HG02763 (cell line): ENCODE measurements around the gene CRYAA.
"Not testable (repeated sequence)": the region's sequence is repeated elsewhere in the genome, so short reads cannot be mapped to it uniquely, and the experiment has no call there.

Experiments used
- ATAC-seq: cut with Tn5 transposase; IDR thresholded peaks from one replicate; pipeline ENCODE4 v1.9.1; 2021; ENCODE audit warnings: mild to moderate bottlenecking, moderate library complexity; ENCODE audit not compliant: unreplicated experiment

Gene CRYAA

GRCh38 chr21:43176621-43177020, 7.8 kb downstream of the CRYAA start:
- ATAC-seq, result peak; percentile 45

- peak; percentile 42 for ATAC-seq
Measured at GRCh38 chr21:43177043-43177906, 8.5 kb downstream of the CRYAA start.

GRCh38 chr21:43178175-43178826, 9.5 kb downstream of the CRYAA start:
- not testable (repeated sequence) for ATAC-seq

GRCh38 chr21:43181033-43181432, 12.2 kb downstream of the CRYAA start:
- not testable (repeated sequence) for ATAC-seq

- not testable (repeated sequence) for ATAC-seq
Measured at GRCh38 chr21:43187268-43187667, 18.5 kb downstream of the CRYAA start.

- ATAC-seq, result no peak
Measured at GRCh38 chr21:43187715-43188114, 18.9 kb downstream of the CRYAA start.

- ATAC-seq, result no peak
Measured at GRCh38 chr21:43188181-43188580, 19.4 kb downstream of the CRYAA start.

GRCh38 chr21:43188592-43189210, 19.9 kb downstream of the CRYAA start:
- no peak for ATAC-seq

- no peak for ATAC-seq
Measured at GRCh38 chr21:43189936-43190335, 21.1 kb downstream of the CRYAA start.

- ATAC-seq, result no peak
Measured at GRCh38 chr21:43190544-43190943, 21.7 kb downstream of the CRYAA start.

- ATAC-seq, result no peak
Measured at GRCh38 chr21:43190951-43191350, 22.1 kb downstream of the CRYAA start.

GRCh38 chr21:43191521-43191920, 22.7 kb downstream of the CRYAA start:
- no peak for ATAC-seq

GRCh38 chr21:43191971-43192370, 23.2 kb downstream of the CRYAA start:
- ATAC-seq, result no peak

GRCh38 chr21:43192501-43193081, 23.8 kb downstream of the CRYAA start:
- ATAC-seq, result no peak

- ATAC-seq, result no peak
Measured at GRCh38 chr21:43193088-43193650, 24.4 kb downstream of the CRYAA start.

- ATAC-seq, result no peak
Measured at GRCh38 chr21:43193651-43194302, 25.0 kb downstream of the CRYAA start.

GRCh38 chr21:43194303-43195120, 25.7 kb downstream of the CRYAA start:
- no peak for ATAC-seq

GRCh38 chr21:43195121-43196021, 26.6 kb downstream of the CRYAA start:
- no peak for ATAC-seq

- ATAC-seq, result no peak
Measured at GRCh38 chr21:43196826-43197225, 28.0 kb downstream of the CRYAA start.
